ENCODE results near the gene NSUN2. TPM values are rescaled to one million over a fixed set of nuclear protein-coding genes. Genes with fewer than 3 reads are reported as not detected.
A peak's percentile ranks its signal among the peaks of the same experiment; 100 is the strongest.
"Not testable (repeated sequence)": the region's sequence is repeated elsewhere in the genome, so short reads cannot be mapped to it uniquely, and the experiment has no call there.

Gene NSUN2
- polyA plus RNA-seq, 4 donors = 49.5 to 61.2 (median 55.9) TPM

- DNase-seq (ENCODE audit: low read depth in 4 of 4, low spot score in 3 of 4) = no peak
Observed at GRCh38 chr5:6585168-6585567, 47.7 kb downstream of the NSUN2 start.

GRCh38 chr5:6584727-6585126 lies 48.1 kb downstream of the NSUN2 start:
- no peak for DNase-seq (ENCODE audit: low read depth in 4 of 4, low spot score in 3 of 4)

- no peak for DNase-seq (ENCODE audit: low read depth in 4 of 4, low spot score in 3 of 4)
Observed at GRCh38 chr5:6584101-6584645, 48.7 kb downstream of the NSUN2 start.

GRCh38 chr5:6583049-6583880 lies 49.6 kb downstream of the NSUN2 start:
- DNase-seq (ENCODE audit: low read depth in 4 of 4, low spot score in 3 of 4) = peak in 3 of 4 donors; percentile 6 to 18 (median 14)

GRCh38 chr5:6582507-6583048 lies 50.3 kb downstream of the NSUN2 start:
- DNase-seq (ENCODE audit: low read depth in 4 of 4, low spot score in 3 of 4) = no peak

- DNase-seq (ENCODE audit: low read depth in 4 of 4, low spot score in 3 of 4) = no peak
Observed at GRCh38 chr5:6581559-6582426, 51.1 kb downstream of the NSUN2 start.

GRCh38 chr5:6581090-6581489 lies 51.8 kb downstream of the NSUN2 start:
- DNase-seq (ENCODE audit: low read depth in 4 of 4, low spot score in 3 of 4) = no peak

GRCh38 chr5:6579535-6579934 lies 53.3 kb downstream of the NSUN2 start:
- no peak for DNase-seq (ENCODE audit: low read depth in 4 of 4, low spot score in 3 of 4)

GRCh38 chr5:6578676-6579343 lies 54.0 kb downstream of the NSUN2 start:
- DNase-seq (ENCODE audit: low read depth in 4 of 4, low spot score in 3 of 4) = no peak

- DNase-seq (ENCODE audit: low read depth in 4 of 4, low spot score in 3 of 4) = no peak
Observed at GRCh38 chr5:6576861-6577501, 55.9 kb downstream of the NSUN2 start.

GRCh38 chr5:6574537-6575245 lies 58.2 kb downstream of the NSUN2 start:
- no peak for DNase-seq (ENCODE audit: low read depth in 4 of 4, low spot score in 3 of 4)

- no peak for DNase-seq (ENCODE audit: low read depth in 4 of 4, low spot score in 3 of 4)
Observed at GRCh38 chr5:6574111-6574510, 58.7 kb downstream of the NSUN2 start.

GRCh38 chr5:6573651-6574101 lies 59.2 kb downstream of the NSUN2 start:
- no peak for DNase-seq (ENCODE audit: low read depth in 4 of 4, low spot score in 3 of 4)

GRCh38 chr5:6572825-6573380 lies 59.9 kb downstream of the NSUN2 start:
- DNase-seq (ENCODE audit: low read depth in 4 of 4, low spot score in 3 of 4) = no peak

GRCh38 chr5:6572086-6572824 lies 60.6 kb downstream of the NSUN2 start:
- DNase-seq (ENCODE audit: low read depth in 4 of 4, low spot score in 3 of 4) = no peak

GRCh38 chr5:6571607-6572006 lies 61.2 kb downstream of the NSUN2 start:
- not testable (repeated sequence) for DNase-seq (ENCODE audit: low read depth in 4 of 4, low spot score in 3 of 4)

- DNase-seq (ENCODE audit: low read depth in 4 of 4, low spot score in 3 of 4) = no peak
Observed at GRCh38 chr5:6570530-6570929, 62.3 kb downstream of the NSUN2 start.

GRCh38 chr5:6568889-6569288 lies 64.0 kb downstream of the NSUN2 start:
- DNase-seq (ENCODE audit: low read depth in 4 of 4, low spot score in 3 of 4) = no peak
